Hematopoietic multipotent progenitor cell (in vitro differentiated cells): Measurements from ENCODE around the gene PAXX. TPM values are rescaled to one million over a fixed set of nuclear protein-coding genes. Genes with fewer than 3 reads are reported as not detected.

Experiments
- total RNA-seq: library from RNA; depleted of rRNA; stranded (reverse); fragments of >200 nt; gene quantifications from one replicate; pipeline ENCODE4 v1.2.3, GENCODE V29; 2012

The PAXX gene
- total RNA-seq, 1 donor = 16.7 TPM

Other genes starting within 250 kb of the PAXX start
- 1.3 TPM for gene LCN10, start 249.5 kb upstream of the PAXX start, total RNA-seq
- 0.81 TPM for gene LCN6, start 243.9 kb upstream of the PAXX start, total RNA-seq
- not detected for gene LCN8, start 234.2 kb upstream of the PAXX start, total RNA-seq
- not detected for gene LCN15, start 227.9 kb upstream of the PAXX start, total RNA-seq
- 47.1 TPM for gene TMEM141, start 201.1 kb upstream of the PAXX start, total RNA-seq
- gene CCDC183, start 196.1 kb upstream of the PAXX start, total RNA-seq = 1.6 TPM
- 66.8 TPM for gene RABL6, start 184.5 kb upstream of the PAXX start, total RNA-seq
- 0.27 TPM for gene AJM1, start 149.9 kb upstream of the PAXX start, total RNA-seq
- gene PHPT1, start 143.0 kb upstream of the PAXX start, total RNA-seq = 36.9 TPM
- gene MAMDC4, start 140.1 kb upstream of the PAXX start, total RNA-seq = 1.1 TPM
- gene EDF1, start 126.1 kb upstream of the PAXX start, total RNA-seq = 211 TPM
- 20.5 TPM for gene TRAF2, start 105.9 kb upstream of the PAXX start, total RNA-seq
- 179 TPM for gene FBXW5, start 47.7 kb upstream of the PAXX start, total RNA-seq
- 0.81 TPM for gene C8G, start 47.2 kb upstream of the PAXX start, total RNA-seq
- 0.54 TPM for gene LCN12, start 40.1 kb upstream of the PAXX start, total RNA-seq
- gene PTGDS, start 14.9 kb upstream of the PAXX start, total RNA-seq = not detected
- not detected for gene LCNL1, start 9.4 kb upstream of the PAXX start, total RNA-seq
- 0.27 TPM for gene CLIC3, start 4.1 kb downstream of the PAXX start, total RNA-seq
- 99.1 TPM for gene ABCA2, start 35.8 kb downstream of the PAXX start, total RNA-seq
- gene FUT7, start 39.7 kb downstream of the PAXX start, total RNA-seq = 14.3 TPM
- 51.2 TPM for gene NPDC1, start 53.8 kb downstream of the PAXX start, total RNA-seq
- not detected for gene ENTPD2, start 61.6 kb downstream of the PAXX start, total RNA-seq
- 4.8 TPM for gene SAPCD2, start 78.1 kb downstream of the PAXX start, total RNA-seq
- gene UAP1L1, start 85.1 kb downstream of the PAXX start, total RNA-seq = 14.8 TPM
- 70.8 TPM for gene MAN1B1, start 94.6 kb downstream of the PAXX start, total RNA-seq
- gene DPP7, start 122.3 kb downstream of the PAXX start, total RNA-seq = 154 TPM
- gene GRIN1, start 146.7 kb downstream of the PAXX start, total RNA-seq = under 0.01 TPM
- 2.2 TPM for gene LRRC26, start 177.6 kb downstream of the PAXX start, total RNA-seq
- not detected for gene TMEM210, start 179.6 kb downstream of the PAXX start, total RNA-seq
- 59.8 TPM for gene ANAPC2, start 196.1 kb downstream of the PAXX start, total RNA-seq
- gene SSNA1, start 196.3 kb downstream of the PAXX start, total RNA-seq = 78.4 TPM
- gene TPRN, start 208.3 kb downstream of the PAXX start, total RNA-seq = 3.0 TPM
- gene TMEM203, start 213.2 kb downstream of the PAXX start, total RNA-seq = 35.5 TPM
- gene NDOR1, start 213.3 kb downstream of the PAXX start, total RNA-seq = 10.2 TPM
- gene RNF208, start 229.8 kb downstream of the PAXX start, total RNA-seq = 1.3 TPM
- gene CYSRT1, start 232.8 kb downstream of the PAXX start, total RNA-seq = 0.27 TPM
- gene RNF224, start 235.1 kb downstream of the PAXX start, total RNA-seq = not detected
- gene SLC34A3, start 238.5 kb downstream of the PAXX start, total RNA-seq = not detected
- gene TUBB4B, start 248.9 kb downstream of the PAXX start, total RNA-seq = 141 TPM